WTC11 (cell line): ENCODE results near the gene GAS2L1.

Experiments used
- EMX1 ChIP-seq: fragments of 250-450 bp; sonication (Bioruptor Pico); IDR thresholded peaks from 2 replicates; pipeline ENCODE4 v1.8.0; 2021; ENCODE audit warnings: mild to moderate bottlenecking
- FOXJ3 ChIP-seq: sonication (generic); formaldehyde crosslinking; IDR thresholded peaks from 2 replicates; pipeline ENCODE4 v1.9.0; 2021; ENCODE audit warnings: missing genetic modification reagents, mild to moderate bottlenecking, borderline replicate concordance
- FOXK1 ChIP-seq: sonication (generic); formaldehyde crosslinking; IDR thresholded peaks from 2 replicates; pipeline ENCODE4 v1.8.0; 2022; ENCODE audit warnings: mild to moderate bottlenecking, moderate library complexity, missing genetic modification reagents
- TP53 ChIP-seq: sonication (generic); formaldehyde crosslinking; IDR thresholded peaks from 2 replicates; pipeline ENCODE4 v1.8.1; 2023; ENCODE audit warnings: mild to moderate bottlenecking, missing genetic modification reagents
- ZNF317 ChIP-seq: sonication (generic); formaldehyde crosslinking; IDR thresholded peaks from 2 replicates; pipeline ENCODE4 v1.8.1; 2023; ENCODE audit warnings: low read depth, mild to moderate bottlenecking, moderate library complexity, missing genetic modification reagents, borderline replicate concordance
- TF ChIP-seq, protein P1 (sequence below): fragments of 200-600 bp; IDR thresholded peaks from 2 replicates; pipeline ENCODE4 v1.8.0; 2022; ENCODE audit warnings: antibody characterized with exemption

DNA sequence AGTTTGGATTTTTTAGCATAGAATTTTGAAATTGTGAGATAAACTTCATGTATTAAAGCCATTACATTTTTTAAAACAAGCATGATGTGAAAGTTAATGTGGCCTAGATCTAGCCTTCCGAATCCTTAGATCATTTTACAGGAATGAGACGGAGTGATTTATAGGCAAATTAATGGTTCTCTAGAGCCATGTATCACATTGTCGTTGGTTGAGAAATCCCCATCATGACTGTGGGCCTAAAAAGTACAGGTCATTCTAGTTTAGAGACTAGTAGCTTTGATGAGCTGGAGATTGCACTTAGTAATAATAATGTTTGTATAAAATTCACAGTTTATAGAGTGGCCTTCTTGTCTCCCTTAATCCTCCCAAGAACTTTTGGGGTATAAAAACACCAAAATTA lies 31.3 kb upstream of the GAS2L1 start:
- TF ChIP-seq FOXJ3 (CRISPR knock-in tag), result no peak
- TF ChIP-seq, protein P1, sequence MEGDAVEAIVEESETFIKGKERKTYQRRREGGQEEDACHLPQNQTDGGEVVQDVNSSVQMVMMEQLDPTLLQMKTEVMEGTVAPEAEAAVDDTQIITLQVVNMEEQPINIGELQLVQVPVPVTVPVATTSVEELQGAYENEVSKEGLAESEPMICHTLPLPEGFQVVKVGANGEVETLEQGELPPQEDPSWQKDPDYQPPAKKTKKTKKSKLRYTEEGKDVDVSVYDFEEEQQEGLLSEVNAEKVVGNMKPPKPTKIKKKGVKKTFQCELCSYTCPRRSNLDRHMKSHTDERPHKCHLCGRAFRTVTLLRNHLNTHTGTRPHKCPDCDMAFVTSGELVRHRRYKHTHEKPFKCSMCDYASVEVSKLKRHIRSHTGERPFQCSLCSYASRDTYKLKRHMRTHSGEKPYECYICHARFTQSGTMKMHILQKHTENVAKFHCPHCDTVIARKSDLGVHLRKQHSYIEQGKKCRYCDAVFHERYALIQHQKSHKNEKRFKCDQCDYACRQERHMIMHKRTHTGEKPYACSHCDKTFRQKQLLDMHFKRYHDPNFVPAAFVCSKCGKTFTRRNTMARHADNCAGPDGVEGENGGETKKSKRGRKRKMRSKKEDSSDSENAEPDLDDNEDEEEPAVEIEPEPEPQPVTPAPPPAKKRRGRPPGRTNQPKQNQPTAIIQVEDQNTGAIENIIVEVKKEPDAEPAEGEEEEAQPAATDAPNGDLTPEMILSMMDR, result no peak
- no peak for TF ChIP-seq TP53 (CRISPR knock-in tag)
- no peak for TF ChIP-seq EMX1 (CRISPR knock-in tag)
- no peak for TF ChIP-seq ZNF317
- no peak for TF ChIP-seq FOXK1 (CRISPR knock-in tag)
